Neural progenitor cell (in vitro differentiated cells): ENCODE results near the gene CIC.

Experiments
- EZH2 ChIP-seq: fragments of 200-600 bp; sonication (generic); IDR thresholded peaks from 2 replicates; pipeline ENCODE4 v1.6.1; 2017; ENCODE audit warnings: antibody characterized with exemption, mild to moderate bottlenecking, moderate library complexity
- TF ChIP-seq, protein P1 (sequence below): fragments of 200-600 bp; sonication (generic); IDR thresholded peaks from 2 replicates; pipeline ENCODE4 v1.5.1; 2017; ENCODE audit warnings: antibody characterized with exemption, mild to moderate bottlenecking

GRCh38 chr19:42282819-42283187 is 13.8 kb downstream of the CIC start:
- TF ChIP-seq EZH2, result no peak
- TF ChIP-seq, protein P1, sequence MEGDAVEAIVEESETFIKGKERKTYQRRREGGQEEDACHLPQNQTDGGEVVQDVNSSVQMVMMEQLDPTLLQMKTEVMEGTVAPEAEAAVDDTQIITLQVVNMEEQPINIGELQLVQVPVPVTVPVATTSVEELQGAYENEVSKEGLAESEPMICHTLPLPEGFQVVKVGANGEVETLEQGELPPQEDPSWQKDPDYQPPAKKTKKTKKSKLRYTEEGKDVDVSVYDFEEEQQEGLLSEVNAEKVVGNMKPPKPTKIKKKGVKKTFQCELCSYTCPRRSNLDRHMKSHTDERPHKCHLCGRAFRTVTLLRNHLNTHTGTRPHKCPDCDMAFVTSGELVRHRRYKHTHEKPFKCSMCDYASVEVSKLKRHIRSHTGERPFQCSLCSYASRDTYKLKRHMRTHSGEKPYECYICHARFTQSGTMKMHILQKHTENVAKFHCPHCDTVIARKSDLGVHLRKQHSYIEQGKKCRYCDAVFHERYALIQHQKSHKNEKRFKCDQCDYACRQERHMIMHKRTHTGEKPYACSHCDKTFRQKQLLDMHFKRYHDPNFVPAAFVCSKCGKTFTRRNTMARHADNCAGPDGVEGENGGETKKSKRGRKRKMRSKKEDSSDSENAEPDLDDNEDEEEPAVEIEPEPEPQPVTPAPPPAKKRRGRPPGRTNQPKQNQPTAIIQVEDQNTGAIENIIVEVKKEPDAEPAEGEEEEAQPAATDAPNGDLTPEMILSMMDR, result no peak
